CD4-positive, CD25-positive, alpha-beta regulatory T cell (primary cell): ENCODE measurements around the gene RETREG2. TPM values are rescaled to one million over a fixed set of nuclear protein-coding genes. Genes with fewer than 3 reads are reported as not detected.

Experiments
- ATAC-seq, 2 donors: fragments of 150-1000 bp; cut with Tn5 transposase; one replicate each; pipeline ENCODE4 v1.10.0; 2021; ENCODE audit warnings: low read depth in 2 of 2, moderate number of reproducible peaks in 2 of 2, moderate library complexity in 1 of 2
- DNase-seq, 3 donors: peaks; one replicate each; pipeline versions ENCODE4 v3.0.0 to v3.0.0-alpha.2; 2012 to 2022; ENCODE audit warnings: mixed read lengths in 1 of 3
- H3K27ac ChIP-seq: one replicate; pipeline ENCODE4 v1.7.0; 2013; ENCODE audit warnings: mild to moderate bottlenecking, low read length; ENCODE audit not compliant: insufficient read depth, poor library complexity, severe bottlenecking
- H3K27me3 ChIP-seq: one replicate; pipeline ENCODE4 v1.7.0; 2013; ENCODE audit warnings: low read length; ENCODE audit not compliant: control insufficient read depth, insufficient read depth
- H3K36me3 ChIP-seq: one replicate; pipeline ENCODE4 v1.7.0; 2013; ENCODE audit warnings: mild to moderate bottlenecking, low read length, moderate library complexity; ENCODE audit not compliant: control insufficient read depth, insufficient read depth
- H3K4me1 ChIP-seq: 2 replicates; pipeline ENCODE4 v1.7.0; 2013; ENCODE audit warnings: mild to moderate bottlenecking, low read length; ENCODE audit not compliant: insufficient read depth, control insufficient read depth, poor library complexity, severe bottlenecking
- H3K4me3 ChIP-seq: one replicate; pipeline ENCODE4 v1.7.0; 2013; ENCODE audit warnings: low read depth, mild to moderate bottlenecking, low read length, moderate library complexity
- H3K9me3 ChIP-seq, 2 experiments: 1 replicate in 1 of 2; 2 replicates in 1 of 2; pipeline ENCODE4 v1.7.0; 2013; ENCODE audit warnings: low read length in 2 of 2, mild to moderate bottlenecking in 1 of 2, moderate library complexity in 1 of 2; ENCODE audit not compliant: control insufficient read depth in 2 of 2
- H3K27ac Mint-ChIP-seq, 3 donors: one replicate each; pipeline ENCODE4 v1.8.0; 2020 to 2022; ENCODE audit warnings: mild to moderate bottlenecking in 3 of 3, mixed read lengths in 3 of 3, moderate library complexity in 2 of 3
- H3K27me3 Mint-ChIP-seq: one replicate; pipeline ENCODE4 v1.8.0; 2022; ENCODE audit warnings: mild to moderate bottlenecking, mixed read lengths
- H3K36me3 Mint-ChIP-seq: one replicate; pipeline ENCODE4 v1.8.0; 2020; ENCODE audit warnings: mixed read lengths
- H3K4me1 Mint-ChIP-seq, 4 donors: one replicate each; pipeline ENCODE4 v1.8.0; 2020 to 2022; ENCODE audit warnings: mixed read lengths in 4 of 4, mild to moderate bottlenecking in 1 of 4
- H3K4me3 Mint-ChIP-seq, 4 donors: one replicate each; pipeline ENCODE4 v1.8.0; 2020 to 2022; ENCODE audit warnings: mild to moderate bottlenecking in 4 of 4, mixed read lengths in 4 of 4, moderate library complexity in 3 of 4
- H3K9me3 Mint-ChIP-seq, 7 donors: one replicate each; pipeline ENCODE4 v1.8.0; 2020 to 2022; ENCODE audit warnings: mixed read lengths in 7 of 7, mild to moderate bottlenecking in 3 of 7, moderate library complexity in 2 of 7
- polyA plus RNA-seq, 4 donors: library from polyadenylated mRNA; unstranded; fragments of 300-500 nt; fragmentation: Illumina TruSeq; gene quantifications; one replicate each; pipeline ENCODE4 v1.2.3, GENCODE V29; 2021
- total RNA-seq: library from RNA; stranded (reverse); gene quantifications from one replicate; pipeline ENCODE4 v1.2.3, GENCODE V29; 2022

The RETREG2 gene
- total and polyA plus RNA-seq, 5 donors from 2014 or later, result 62.8 to 89.7 (median 77.4) TPM

- H3K9me3 ChIP-seq, result no peaks in the 10 kb centered on the region
- H3K27ac ChIP-seq, result no peak overlapping the region
- no peak overlapping the region for H3K4me3 ChIP-seq
- ATAC-seq (no peak), DNase-seq (no peak)
- H3K9me3 Mint-ChIP-seq, result no peaks in the 10 kb centered on the region
- peaks cover 28% of the 10 kb centered on the region for H3K4me1 ChIP-seq
- peaks cover 54% of the 10 kb centered on the region for H3K36me3 ChIP-seq
- peaks cover 4% of the 10 kb centered on the region for H3K27me3 Mint-ChIP-seq
- no peak overlapping the region for H3K27ac Mint-ChIP-seq
- H3K27me3 ChIP-seq, result no peaks in the 10 kb centered on the region
- peaks cover 32% of the 10 kb centered on the region for H3K36me3 Mint-ChIP-seq
- H3K4me1 Mint-ChIP-seq, result peaks cover 14 to 51% (median 29%) of the 10 kb centered on the region in 4 donors
- H3K4me3 Mint-ChIP-seq, result peak overlapping the region in 1 of 4 donors; percentile 15
Measured at GRCh38 chr2:219182331-219183150, 4.5 kb downstream of the RETREG2 start.

- peaks cover 32% of the 10 kb centered on the region for H3K36me3 Mint-ChIP-seq
- no peak for DNase-seq
- H3K4me3 Mint-ChIP-seq, result peak overlapping the region in 1 of 4 donors; percentile 22
- no peak overlapping the region for H3K27ac Mint-ChIP-seq
- Histone ChIP-seq H3K27me3 (no peaks in the 10 kb centered on the region), H3K36me3 (peaks cover 54% of the 10 kb centered on the region), H3K4me3 (no peak overlapping the region), H3K27ac (no peak overlapping the region), H3K4me1 (peaks cover 24% of the 10 kb centered on the region), H3K9me3 (no peaks in the 10 kb centered on the region)
- peaks cover 14 to 49% (median 28%) of the 10 kb centered on the region in 4 donors for H3K4me1 Mint-ChIP-seq
- no peaks in the 10 kb centered on the region for H3K27me3 Mint-ChIP-seq
- no peak for ATAC-seq
- no peaks in the 10 kb centered on the region for H3K9me3 Mint-ChIP-seq
Measured at GRCh38 chr2:219183151-219183772, 5.2 kb downstream of the RETREG2 start.

- ATAC-seq, result no peak
- no peaks in the 10 kb centered on the region for H3K27me3 ChIP-seq
- DNase-seq, result no peak
- peaks cover 10 to 44% (median 25%) of the 10 kb centered on the region in 4 donors for H3K4me1 Mint-ChIP-seq
- no peak overlapping the region for H3K4me3 ChIP-seq
- H3K27ac ChIP-seq, result no peak overlapping the region
- H3K36me3 ChIP-seq, result peaks cover 54% of the 10 kb centered on the region
- H3K27ac Mint-ChIP-seq, result peak overlapping the region in 1 of 3 donors; percentile 7
- H3K36me3 Mint-ChIP-seq, result peaks cover 32% of the 10 kb centered on the region
- H3K4me1 ChIP-seq, result peaks cover 16% of the 10 kb centered on the region
- no peaks in the 10 kb centered on the region for H3K27me3 Mint-ChIP-seq
- no peaks in the 10 kb centered on the region for H3K9me3 ChIP-seq
- H3K4me3 Mint-ChIP-seq, result peak overlapping the region in 1 of 4 donors; percentile 22
- H3K9me3 Mint-ChIP-seq, result no peaks in the 10 kb centered on the region
Measured at GRCh38 chr2:219184121-219184520, 6.0 kb downstream of the RETREG2 start.

- Mint-ChIP-seq H3K9me3 (no peaks in the 10 kb centered on the region), H3K27ac (peak overlapping the region in 2 of 3 donors; percentile 10 to 89), H3K27me3 (no peaks in the 10 kb centered on the region), H3K4me3 (no peak overlapping the region), H3K36me3 (peaks cover 18% of the 10 kb centered on the region), H3K4me1 (peaks cover 6 to 16% (median 6%) of the 10 kb centered on the region in 4 donors)
- Histone ChIP-seq H3K4me3 (no peak overlapping the region), H3K27me3 (no peaks in the 10 kb centered on the region), H3K36me3 (peaks cover 31% of the 10 kb centered on the region), H3K4me1 (peaks cover 4% of the 10 kb centered on the region), H3K9me3 (no peaks in the 10 kb centered on the region), H3K27ac (no peak overlapping the region)
- ATAC-seq (peak in 1 of 2 donors; percentile 28), DNase-seq (no peak)
Measured at GRCh38 chr2:219186754-219187456, 8.8 kb downstream of the RETREG2 start.

- ATAC-seq, result no peak
- Histone ChIP-seq H3K9me3 (no peaks in the 10 kb centered on the region), H3K36me3 (no peaks in the 10 kb centered on the region), H3K4me3 (no peak overlapping the region), H3K27ac (no peak overlapping the region), H3K27me3 (peaks cover 2% of the 10 kb centered on the region), H3K4me1 (no peaks in the 10 kb centered on the region)
- no peak for DNase-seq
- H3K9me3 Mint-ChIP-seq, result peaks cover 0 to 2% (median 0%) of the 10 kb centered on the region in 7 donors
- H3K27me3 Mint-ChIP-seq, result peaks cover 23% of the 10 kb centered on the region
- H3K4me1 Mint-ChIP-seq, result peaks cover 0 to 14% (median 2%) of the 10 kb centered on the region in 4 donors
- peaks cover 4% of the 10 kb centered on the region for H3K36me3 Mint-ChIP-seq
- no peak overlapping the region for H3K4me3 Mint-ChIP-seq
- no peak overlapping the region for H3K27ac Mint-ChIP-seq
Measured at GRCh38 chr2:219197388-219197787, 19.3 kb downstream of the RETREG2 start.

- Mint-ChIP-seq H3K9me3 (peaks cover 0 to 3% (median 0%) of the 10 kb centered on the region in 7 donors), H3K36me3 (peaks cover 4% of the 10 kb centered on the region), H3K27ac (peak overlapping the region in 1 of 3 donors; percentile 53), H3K27me3 (peaks cover 23% of the 10 kb centered on the region), H3K4me1 (peaks cover 0 to 14% (median 2%) of the 10 kb centered on the region in 4 donors), H3K4me3 (no peak overlapping the region)
- H3K4me1 ChIP-seq, result no peaks in the 10 kb centered on the region
- no peak overlapping the region for H3K27ac ChIP-seq
- H3K27me3 ChIP-seq, result peaks cover 2% of the 10 kb centered on the region
- no peaks in the 10 kb centered on the region for H3K36me3 ChIP-seq
- no peaks in the 10 kb centered on the region for H3K9me3 ChIP-seq
- H3K4me3 ChIP-seq, result no peak overlapping the region
- ATAC-seq, result no peak
- no peak for DNase-seq
Measured at GRCh38 chr2:219198974-219199373, 20.9 kb downstream of the RETREG2 start.

- peak overlapping the region in 2 of 4 donors; percentile 51 to 88 for H3K4me3 Mint-ChIP-seq
- peaks cover 23% of the 10 kb centered on the region for H3K27me3 Mint-ChIP-seq
- Histone ChIP-seq H3K36me3 (no peaks in the 10 kb centered on the region), H3K4me1 (no peaks in the 10 kb centered on the region), H3K27ac (no peak overlapping the region), H3K27me3 (peaks cover 2% of the 10 kb centered on the region), H3K4me3 (no peak overlapping the region), H3K9me3 (no peaks in the 10 kb centered on the region)
- ATAC-seq (no peak), DNase-seq (no peak)
- peaks cover 0 to 3% (median 0%) of the 10 kb centered on the region in 7 donors for H3K9me3 Mint-ChIP-seq
- H3K4me1 Mint-ChIP-seq, result peaks cover 0 to 14% (median 2%) of the 10 kb centered on the region in 4 donors
- H3K36me3 Mint-ChIP-seq, result peaks cover 4% of the 10 kb centered on the region
- peak overlapping the region in 1 of 3 donors; percentile 53 for H3K27ac Mint-ChIP-seq
Measured at GRCh38 chr2:219199470-219200211, 21.6 kb downstream of the RETREG2 start.
